Vagina (tissue), 2 donors: ENCODE measurements around the gene ITGB3.

ENCODE experiments used
- POLR2A ChIP-seq, 2 donors: fragments of 450-650 bp; IDR thresholded peaks; one replicate each; pipeline ENCODE4 v1.6.1; 2017; ENCODE audit warnings: antibody characterized with exemption in 2 of 2, mild to moderate bottlenecking in 2 of 2, moderate library complexity in 2 of 2
- POLR2AphosphoS5 ChIP-seq, 2 donors: sonication (generic); formaldehyde crosslinking; IDR thresholded peaks; one replicate each; pipeline ENCODE4 v1.9.0; 2017; ENCODE audit warnings: antibody characterized with exemption in 2 of 2, mild to moderate bottlenecking in 2 of 2, low read depth in 1 of 2; ENCODE audit not compliant: insufficient read depth in 1 of 2
- TF ChIP-seq, protein P1 (sequence below), 3 experiments: fragments of 450-650 bp in 2 of 3; fragments of 200-600 bp in 1 of 3; sonication (generic) in 1 of 3; IDR thresholded peaks; one replicate each; pipeline ENCODE4 v1.5.1; 2017 to 2019; ENCODE audit warnings: antibody characterized with exemption in 3 of 3, mild to moderate bottlenecking in 2 of 3, moderate library complexity in 2 of 3

DNA sequence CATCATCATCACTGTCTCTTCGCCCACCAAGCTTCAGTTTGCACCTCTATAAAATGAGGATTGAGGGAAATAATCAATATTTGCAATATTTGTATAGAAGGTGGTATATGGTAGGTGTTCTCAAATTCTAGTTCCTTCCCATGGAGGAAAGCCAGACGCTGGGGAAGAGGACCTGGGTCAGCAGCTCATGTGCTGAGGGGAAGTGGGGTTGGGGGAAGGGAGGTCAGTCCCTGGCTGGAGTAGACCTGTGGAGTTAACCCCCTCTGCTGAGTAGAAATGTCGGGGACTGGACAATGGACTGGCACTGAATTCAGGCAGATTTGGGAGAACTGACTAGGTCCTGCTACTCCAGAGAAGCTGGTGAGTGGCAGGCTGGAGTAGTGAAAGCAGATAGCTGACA lies 12.8 kb upstream of the ITGB3 start:
- TF ChIP-seq POLR2AphosphoS5 (IDR thresholded peaks at IDR 0.05; ENCODE audit: insufficient read depth in 1 of 2, low read depth in 1 of 2), result no peak
- TF ChIP-seq, protein P1, sequence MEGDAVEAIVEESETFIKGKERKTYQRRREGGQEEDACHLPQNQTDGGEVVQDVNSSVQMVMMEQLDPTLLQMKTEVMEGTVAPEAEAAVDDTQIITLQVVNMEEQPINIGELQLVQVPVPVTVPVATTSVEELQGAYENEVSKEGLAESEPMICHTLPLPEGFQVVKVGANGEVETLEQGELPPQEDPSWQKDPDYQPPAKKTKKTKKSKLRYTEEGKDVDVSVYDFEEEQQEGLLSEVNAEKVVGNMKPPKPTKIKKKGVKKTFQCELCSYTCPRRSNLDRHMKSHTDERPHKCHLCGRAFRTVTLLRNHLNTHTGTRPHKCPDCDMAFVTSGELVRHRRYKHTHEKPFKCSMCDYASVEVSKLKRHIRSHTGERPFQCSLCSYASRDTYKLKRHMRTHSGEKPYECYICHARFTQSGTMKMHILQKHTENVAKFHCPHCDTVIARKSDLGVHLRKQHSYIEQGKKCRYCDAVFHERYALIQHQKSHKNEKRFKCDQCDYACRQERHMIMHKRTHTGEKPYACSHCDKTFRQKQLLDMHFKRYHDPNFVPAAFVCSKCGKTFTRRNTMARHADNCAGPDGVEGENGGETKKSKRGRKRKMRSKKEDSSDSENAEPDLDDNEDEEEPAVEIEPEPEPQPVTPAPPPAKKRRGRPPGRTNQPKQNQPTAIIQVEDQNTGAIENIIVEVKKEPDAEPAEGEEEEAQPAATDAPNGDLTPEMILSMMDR (IDR thresholded peaks at IDR 0.05), result no peak
- TF ChIP-seq POLR2A (IDR thresholded peaks at IDR 0.05), result no peak
